ENCODE results near the gene EPN2. TPM values are rescaled to one million over a fixed set of nuclear protein-coding genes. Genes with fewer than 3 reads are reported as not detected.

Gene EPN2
- total and polyA plus RNA-seq, 2 experiments from 2014 or later: 34.0 to 149 TPM

GRCh38 chr17:19368229-19368628, 131.1 kb downstream of the EPN2 start:
- TF ChIP-seq STAT1 (IDR thresholded peaks at IDR 0.05; ENCODE audit: unreplicated experiment): no peak
- no peak for TF ChIP-seq CREB1 (CRISPR knock-in tag; IDR thresholded peaks at IDR 0.05; ENCODE audit: low read depth)
- TF ChIP-seq ZNF331 (CRISPR knock-in tag; IDR thresholded peaks at IDR 0.05; ENCODE audit: low read depth): no peak
- no peak for TF ChIP-seq POLR2AphosphoS5 (IDR thresholded peaks at IDR 0.05; ENCODE audit: low read depth)
- no peak for TF ChIP-seq CTCF (conservative IDR thresholded peaks at IDR 0.05; ENCODE audit: low read depth in 2 of 2)
- no peak for TF ChIP-seq EZH2 (IDR thresholded peaks at IDR 0.05; ENCODE audit: low read depth, unreplicated experiment)
- no peak for TF ChIP-seq REST (IDR thresholded peaks at IDR 0.05; ENCODE audit: unreplicated experiment)
- no peak for TF ChIP-seq JUNB (IDR thresholded peaks at IDR 0.05; ENCODE audit: unreplicated experiment)
- TF ChIP-seq NANOG (IDR thresholded peaks at IDR 0.05; ENCODE audit: borderline replicate concordance): no peak
- no peak for TF ChIP-seq ZNF462 (CRISPR knock-in tag; IDR thresholded peaks at IDR 0.05)
- no peak for TF ChIP-seq ZNF114 (CRISPR knock-in tag; IDR thresholded peaks at IDR 0.05)
- no peak for TF ChIP-seq ETS1 (IDR thresholded peaks at IDR 0.05)
- Histone ChIP-seq H3K36me3 (ENCODE audit: insufficient read depth) (no peaks in the 10 kb centered on the region), H3F3A (replicated peaks; ENCODE audit: low read depth) (no peaks in the 10 kb centered on the region), H3K4me2 (no peak overlapping the region), H3K9me2 (ENCODE audit: insufficient read depth) (no peaks in the 10 kb centered on the region), H2AFZ (no peak overlapping the region), H4K20me1 (replicated peaks; ENCODE audit: insufficient read depth) (no peaks in the 10 kb centered on the region), H3K27me3 (ENCODE audit: insufficient read depth) (no peaks in the 10 kb centered on the region), H3K79me2 (replicated peaks; ENCODE audit: insufficient read depth) (0 out of 2 replicates have a peak, but pooled peaks cover 3% of the 10 kb centered on the region), H3K27ac (ENCODE audit: low read depth) (no peak overlapping the region), H3K4me1 (ENCODE audit: insufficient read depth) (peaks cover 9% of the 10 kb centered on the region), H3K4me3 (no peak overlapping the region)
- ATAC-seq: no peak
- no peaks in the 10 kb centered on the region; the same call in 2 of the 3 replicates for H3K9me3 Mint-ChIP-seq
- no peaks in the 10 kb centered on the region; the same call in 2 of the 3 replicates for H3K36me3 Mint-ChIP-seq (ENCODE audit: low read depth)
- no peak for DNase-seq (ENCODE audit: low spot score)
- H3K4me3 Mint-ChIP-seq: no peak overlapping the region
- H3K27ac Mint-ChIP-seq: no peak overlapping the region
- H3K27me3 Mint-ChIP-seq (ENCODE audit: insufficient read depth, low read depth, poor library complexity): peaks cover 7% of the 10 kb centered on the region
- peaks cover 18% of the 10 kb centered on the region for H3K4me1 Mint-ChIP-seq
